Measurements from ENCODE around the gene MX2. TPM values are rescaled to one million over a fixed set of nuclear protein-coding genes. Genes with fewer than 3 reads are reported as not detected.
"Not testable (repeated sequence)": the region's sequence is repeated elsewhere in the genome, so short reads cannot be mapped to it uniquely, and the experiment has no call there.

The MX2 gene, protein sequence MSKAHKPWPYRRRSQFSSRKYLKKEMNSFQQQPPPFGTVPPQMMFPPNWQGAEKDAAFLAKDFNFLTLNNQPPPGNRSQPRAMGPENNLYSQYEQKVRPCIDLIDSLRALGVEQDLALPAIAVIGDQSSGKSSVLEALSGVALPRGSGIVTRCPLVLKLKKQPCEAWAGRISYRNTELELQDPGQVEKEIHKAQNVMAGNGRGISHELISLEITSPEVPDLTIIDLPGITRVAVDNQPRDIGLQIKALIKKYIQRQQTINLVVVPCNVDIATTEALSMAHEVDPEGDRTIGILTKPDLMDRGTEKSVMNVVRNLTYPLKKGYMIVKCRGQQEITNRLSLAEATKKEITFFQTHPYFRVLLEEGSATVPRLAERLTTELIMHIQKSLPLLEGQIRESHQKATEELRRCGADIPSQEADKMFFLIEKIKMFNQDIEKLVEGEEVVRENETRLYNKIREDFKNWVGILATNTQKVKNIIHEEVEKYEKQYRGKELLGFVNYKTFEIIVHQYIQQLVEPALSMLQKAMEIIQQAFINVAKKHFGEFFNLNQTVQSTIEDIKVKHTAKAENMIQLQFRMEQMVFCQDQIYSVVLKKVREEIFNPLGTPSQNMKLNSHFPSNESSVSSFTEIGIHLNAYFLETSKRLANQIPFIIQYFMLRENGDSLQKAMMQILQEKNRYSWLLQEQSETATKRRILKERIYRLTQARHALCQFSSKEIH
- total RNA-seq (119 TPM), polyA plus RNA-seq (10 to 100 TPM; 34.8 to 52.7 (median 44.0) TPM)

DNA sequence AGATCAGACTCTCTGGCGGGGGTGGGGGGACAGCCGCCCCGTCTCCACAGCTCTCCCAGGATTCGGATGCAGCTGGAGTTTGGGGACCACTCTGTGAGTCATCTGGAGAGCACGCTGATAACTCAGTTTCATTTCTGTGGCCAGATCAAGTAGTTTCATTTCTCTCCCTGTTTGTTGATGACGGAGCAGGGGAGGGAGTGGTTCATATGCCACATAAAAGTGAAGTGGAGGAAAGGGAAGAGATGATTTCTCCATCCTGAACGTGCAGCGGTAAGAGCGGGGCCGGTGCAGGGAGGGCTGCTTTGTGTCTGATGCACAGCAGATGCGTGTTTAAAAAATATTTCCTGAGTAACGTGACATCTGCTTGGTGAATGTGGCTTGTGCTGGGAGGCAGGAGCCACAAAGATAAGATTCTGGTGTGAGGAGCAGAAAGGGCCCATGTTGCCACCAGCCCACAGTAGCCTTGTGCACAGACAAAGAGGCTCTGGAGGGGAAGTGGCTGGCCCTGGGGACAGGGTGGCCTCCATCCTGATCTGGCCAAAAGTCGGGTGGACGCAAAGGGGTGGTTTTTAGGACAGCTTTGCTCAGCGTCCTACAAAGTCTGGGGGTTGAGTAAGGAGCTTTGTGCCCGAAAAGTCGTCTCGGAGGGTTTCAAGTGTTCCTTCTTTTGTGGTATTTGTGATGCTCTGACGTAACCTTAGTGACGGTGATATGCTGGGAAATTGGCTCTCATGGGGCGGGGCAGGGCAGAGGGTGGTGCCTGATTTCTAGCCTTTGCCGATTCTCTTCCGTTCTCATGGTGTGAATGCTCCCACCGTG is at the start of gene MX2:
Gene MX2, plus strand, starts transcription at position 242 of the 819 bp plus-strand sequence. CDS start 14,880 bp downstream, outside the sequence.
- ATAC-seq (ENCODE audit: low read depth in 2 of 2): peak; percentile 74
- Mint-ChIP-seq H3K36me3 (peaks cover 20% of the 10 kb centered on the region), H3K27me3 (peaks cover 15% of the 10 kb centered on the region), H3K4me3 (peak within 1 kb of the TSS; percentile 93 to 98 (median 96)), H3K27ac (peak within 1 kb of the TSS; percentile 100), H3K9me3 (peaks cover 0 to 1% (median 0%) of the 10 kb centered on the region in 7 donors), H3K4me1 (peaks cover 11 to 63% (median 31%) of the 10 kb centered on the region in 4 donors)
- peaks cover 37% of the 10 kb centered on the region for H3K4me1 ChIP-seq (ENCODE audit: control insufficient read depth, insufficient read depth, low read length, poor library complexity, severe bottlenecking)
- H3K27ac ChIP-seq (ENCODE audit: insufficient read depth, low read length, poor library complexity, severe bottlenecking): peak within 1 kb of the TSS; percentile 98
- no peaks in the 10 kb centered on the region for H3K9me3 ChIP-seq (ENCODE audit: control insufficient read depth in 2 of 2, low read length in 2 of 2)
- DNase-seq: peak; percentile 78 to 92 (median 89)
- peaks cover 9% of the 10 kb centered on the region for H3K36me3 ChIP-seq (ENCODE audit: control insufficient read depth, insufficient read depth, low read length)
- H3K4me3 ChIP-seq (ENCODE audit: low read depth, low read length): peak within 1 kb of the TSS; percentile 89
- no peaks in the 10 kb centered on the region for H3K27me3 ChIP-seq (ENCODE audit: control insufficient read depth, insufficient read depth, low read length)

DNA sequence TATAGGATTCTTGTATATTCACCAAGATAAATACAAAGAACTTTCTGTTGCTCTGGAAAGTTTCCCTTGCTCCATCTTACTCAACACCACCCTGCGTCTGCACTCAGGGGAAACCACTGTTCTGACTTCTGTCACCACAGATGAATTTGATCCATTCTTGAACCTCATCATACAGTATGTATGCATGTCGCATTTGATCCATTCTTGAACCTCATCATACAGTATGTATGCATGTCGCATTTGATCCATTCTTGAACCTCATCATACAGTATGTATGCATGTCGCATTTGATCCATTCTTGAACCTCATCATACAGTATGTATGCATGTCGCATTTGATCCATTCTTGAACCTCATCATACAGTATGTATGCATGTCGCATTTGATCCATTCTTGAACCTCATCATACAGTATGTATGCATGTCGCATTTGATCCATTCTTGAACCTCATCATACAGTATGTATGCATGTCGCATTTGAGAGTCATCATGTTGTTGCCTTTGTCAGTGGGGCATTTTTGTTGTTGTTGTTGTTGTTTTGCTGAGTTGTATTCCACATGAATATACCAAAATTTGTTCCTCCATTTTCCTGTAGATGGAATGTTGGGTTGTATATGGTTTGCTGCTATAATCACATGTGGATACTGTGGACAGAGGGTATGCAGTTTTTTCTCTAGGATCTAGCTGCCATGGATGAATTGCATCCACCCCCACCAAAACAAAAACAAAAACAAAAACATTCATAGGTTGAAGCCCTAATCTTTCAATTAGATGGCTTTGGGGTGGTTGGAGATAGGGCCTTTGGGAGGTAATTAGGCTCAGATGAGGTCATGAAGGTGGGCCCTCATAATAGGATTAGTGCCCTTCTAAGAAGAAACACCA is 48.3 kb upstream of the MX2 start:
- H3K27ac Mint-ChIP-seq; H3K9me3 ChIP-seq (ENCODE audit: control insufficient read depth in 2 of 2, low read length in 2 of 2); H3K4me3 ChIP-seq (ENCODE audit: low read depth, low read length); H3K36me3 Mint-ChIP-seq; H3K36me3 ChIP-seq (ENCODE audit: control insufficient read depth, insufficient read depth, low read length); H3K27ac ChIP-seq (ENCODE audit: insufficient read depth, low read length, poor library complexity, severe bottlenecking); H3K4me3 Mint-ChIP-seq; H3K4me1 Mint-ChIP-seq; H3K4me1 ChIP-seq (ENCODE audit: control insufficient read depth, insufficient read depth, low read length, poor library complexity, severe bottlenecking); DNase-seq; ATAC-seq (ENCODE audit: low read depth in 2 of 2); H3K9me3 Mint-ChIP-seq: not testable (repeated sequence)
- peaks cover 20% of the 10 kb centered on the region for H3K27me3 ChIP-seq (ENCODE audit: control insufficient read depth, insufficient read depth, low read length)
- H3K27me3 Mint-ChIP-seq: peaks cover 53% of the 10 kb centered on the region

DNA sequence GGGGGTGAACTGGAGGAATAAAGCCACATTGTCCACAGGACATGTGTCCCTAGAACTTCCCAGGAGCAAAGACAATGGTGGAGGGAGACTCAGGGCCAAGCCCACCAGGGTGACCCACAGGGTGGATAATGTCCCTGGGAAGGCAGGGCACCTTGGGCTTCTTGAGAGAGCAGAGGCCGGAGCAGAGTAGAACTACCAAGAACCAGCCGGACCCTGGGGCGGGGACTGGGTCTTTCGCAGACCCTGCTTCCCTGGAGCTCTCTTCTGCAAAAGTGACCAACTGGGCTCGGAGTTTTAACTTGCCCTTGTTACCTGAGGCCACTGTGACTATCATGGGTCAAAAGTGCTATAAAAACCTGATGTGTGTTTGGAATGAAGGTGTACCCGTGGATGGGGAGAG is 46.1 kb upstream of the MX2 start:
- Histone ChIP-seq H3K36me3 (ENCODE audit: control insufficient read depth, insufficient read depth, low read length) (no peaks in the 10 kb centered on the region), H3K9me3 (ENCODE audit: control insufficient read depth in 2 of 2, low read length in 2 of 2) (no peaks in the 10 kb centered on the region), H3K4me3 (ENCODE audit: low read depth, low read length) (no peak overlapping the region), H3K27me3 (ENCODE audit: control insufficient read depth, insufficient read depth, low read length) (peaks cover 20% of the 10 kb centered on the region), H3K27ac (ENCODE audit: insufficient read depth, low read length, poor library complexity, severe bottlenecking) (no peak overlapping the region), H3K4me1 (ENCODE audit: control insufficient read depth, insufficient read depth, low read length, poor library complexity, severe bottlenecking) (no peaks in the 10 kb centered on the region)
- Mint-ChIP-seq H3K4me3 (no peak overlapping the region), H3K9me3 (peaks cover 0 to 2% (median 0%) of the 10 kb centered on the region in 7 donors), H3K27ac (no peak overlapping the region), H3K36me3 (no peaks in the 10 kb centered on the region), H3K4me1 (peaks cover 0 to 3% (median 1%) of the 10 kb centered on the region in 4 donors), H3K27me3 (peaks cover 40% of the 10 kb centered on the region)
- DNase-seq (no peak), ATAC-seq (ENCODE audit: low read depth in 2 of 2) (no peak)

DNA sequence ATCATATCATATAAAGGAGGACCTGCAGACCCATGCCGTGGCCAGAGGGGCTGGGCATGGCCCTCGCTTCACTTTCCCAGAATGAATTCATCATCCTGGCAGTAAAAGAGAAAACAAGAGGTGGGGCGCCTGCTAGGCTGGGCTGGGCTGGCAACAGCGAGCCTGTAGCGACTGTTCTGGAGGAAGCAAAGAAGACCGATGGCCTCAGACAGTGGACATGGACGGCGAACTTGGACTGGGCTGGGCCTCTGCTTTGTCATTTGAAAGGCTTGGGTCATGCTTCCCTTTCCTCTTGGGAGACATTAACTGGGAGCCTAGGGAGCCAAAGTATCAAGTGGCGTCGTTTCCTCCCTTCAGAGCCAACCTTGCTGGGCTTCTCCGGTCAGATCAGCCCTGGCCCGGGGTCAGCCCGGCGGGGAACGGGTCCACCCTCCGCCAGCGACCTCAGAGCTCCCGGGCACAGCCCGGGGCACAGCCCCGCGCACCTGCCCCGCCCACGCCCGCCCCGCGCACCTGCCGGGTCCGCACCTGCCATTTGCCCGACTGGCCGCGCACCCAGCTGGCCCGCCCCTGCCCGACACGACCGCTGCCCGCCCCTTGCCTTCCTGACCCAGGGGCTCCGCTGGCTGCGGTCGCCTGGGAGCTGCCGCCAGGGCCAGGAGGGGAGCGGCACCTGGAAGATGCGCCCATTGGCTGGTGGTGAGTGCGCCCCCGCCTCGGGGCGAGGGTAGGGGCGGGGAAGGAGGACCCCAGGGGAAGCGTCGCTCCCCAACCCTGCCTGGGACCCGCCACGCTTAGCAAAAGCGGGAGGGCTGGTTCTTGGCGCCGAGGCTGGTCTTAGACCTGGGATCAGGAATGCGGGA is 45.4 kb upstream of the MX2 start, which contains the start of gene FAM3B:
Gene FAM3B, plus strand, starts transcription at position 602 of the 863 bp plus-strand sequence. Its CDS starts 79 bp downstream, at position 681.
- peaks cover 0 to 2% (median 0%) of the 10 kb centered on the region in 7 donors for H3K9me3 Mint-ChIP-seq
- Histone ChIP-seq H3K4me1 (ENCODE audit: control insufficient read depth, insufficient read depth, low read length, poor library complexity, severe bottlenecking) (no peaks in the 10 kb centered on the region), H3K27me3 (ENCODE audit: control insufficient read depth, insufficient read depth, low read length) (peaks cover 20% of the 10 kb centered on the region), H3K27ac (ENCODE audit: insufficient read depth, low read length, poor library complexity, severe bottlenecking) (no peak within 1 kb of the TSS), H3K4me3 (ENCODE audit: low read depth, low read length) (no peak within 1 kb of the TSS), H3K36me3 (ENCODE audit: control insufficient read depth, insufficient read depth, low read length) (no peaks in the 10 kb centered on the region), H3K9me3 (ENCODE audit: control insufficient read depth in 2 of 2, low read length in 2 of 2) (no peaks in the 10 kb centered on the region)
- ATAC-seq (ENCODE audit: low read depth in 2 of 2) (no peak), DNase-seq (no peak)
- H3K36me3 Mint-ChIP-seq: no peaks in the 10 kb centered on the region
- peaks cover 39% of the 10 kb centered on the region for H3K27me3 Mint-ChIP-seq
- H3K27ac Mint-ChIP-seq: no peak within 1 kb of the TSS
- no peak within 1 kb of the TSS for H3K4me3 Mint-ChIP-seq
- H3K4me1 Mint-ChIP-seq: peaks cover 0 to 3% (median 1%) of the 10 kb centered on the region in 4 donors

DNA sequence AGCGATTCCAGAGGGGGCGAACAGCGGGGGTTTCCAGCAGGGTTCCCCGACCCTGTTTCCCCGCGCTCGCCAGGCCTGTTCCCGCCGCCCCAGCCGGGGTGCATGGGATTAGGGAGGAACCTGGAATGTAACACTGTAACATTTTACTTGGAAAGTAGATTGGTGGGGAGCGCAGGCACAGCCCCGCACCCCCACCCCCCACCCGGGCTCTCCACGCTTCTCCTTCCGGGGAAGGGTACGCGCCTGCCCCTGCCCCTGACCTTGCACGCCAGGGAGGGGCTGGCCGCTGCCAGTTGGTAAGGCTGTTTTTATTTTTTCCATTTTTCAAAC is 44.8 kb upstream of the MX2 start:
- Mint-ChIP-seq H3K27me3 (peaks cover 40% of the 10 kb centered on the region), H3K27ac (no peak overlapping the region), H3K4me3 (no peak overlapping the region)

DNA sequence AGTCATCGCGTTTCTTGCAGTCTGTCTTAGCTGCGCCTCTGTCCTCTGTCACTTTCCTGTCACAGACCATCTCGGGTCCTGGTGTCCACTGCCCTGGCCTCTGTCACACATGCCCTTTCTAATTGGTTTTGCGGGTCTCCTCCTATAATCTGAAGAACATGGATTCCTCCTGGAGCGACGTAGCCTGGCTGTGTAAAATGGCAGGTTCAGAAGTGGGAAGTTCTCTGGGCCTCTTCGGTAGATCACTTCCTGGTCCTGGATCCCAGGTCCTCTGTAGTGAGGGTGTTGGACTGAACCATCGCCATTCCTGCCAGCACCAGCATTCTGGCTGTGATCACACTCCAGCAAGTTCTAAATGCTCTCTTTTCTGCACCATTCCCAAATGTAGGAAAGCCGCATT is 44.4 kb upstream of the MX2 start:
- Mint-ChIP-seq H3K4me1 (peaks cover 0 to 3% (median 1%) of the 10 kb centered on the region in 4 donors), H3K4me3 (no peak overlapping the region), H3K36me3 (no peaks in the 10 kb centered on the region), H3K27me3 (peaks cover 43% of the 10 kb centered on the region), H3K27ac (no peak overlapping the region), H3K9me3 (peaks cover 0 to 3% (median 0%) of the 10 kb centered on the region in 7 donors)
- no peak for ATAC-seq (ENCODE audit: low read depth in 2 of 2)
- Histone ChIP-seq H3K36me3 (ENCODE audit: control insufficient read depth, insufficient read depth, low read length) (no peaks in the 10 kb centered on the region), H3K27me3 (ENCODE audit: control insufficient read depth, insufficient read depth, low read length) (peaks cover 20% of the 10 kb centered on the region), H3K4me1 (ENCODE audit: control insufficient read depth, insufficient read depth, low read length, poor library complexity, severe bottlenecking) (no peaks in the 10 kb centered on the region), H3K4me3 (ENCODE audit: low read depth, low read length) (no peak overlapping the region), H3K27ac (ENCODE audit: insufficient read depth, low read length, poor library complexity, severe bottlenecking) (no peak overlapping the region), H3K9me3 (ENCODE audit: control insufficient read depth in 2 of 2, low read length in 2 of 2) (no peaks in the 10 kb centered on the region)
- no peak for DNase-seq

More for the DNA sequence above, 44.8 kb upstream of the MX2 start:
- Mint-ChIP-seq H3K9me3 (peaks cover 0 to 3% (median 0%) of the 10 kb centered on the region in 7 donors), H3K36me3 (no peaks in the 10 kb centered on the region), H3K4me1 (peaks cover 0 to 3% (median 1%) of the 10 kb centered on the region in 4 donors)
- Histone ChIP-seq H3K4me3 (ENCODE audit: low read depth, low read length) (no peak overlapping the region), H3K9me3 (ENCODE audit: control insufficient read depth in 2 of 2, low read length in 2 of 2) (no peaks in the 10 kb centered on the region), H3K36me3 (ENCODE audit: control insufficient read depth, insufficient read depth, low read length) (no peaks in the 10 kb centered on the region), H3K27me3 (ENCODE audit: control insufficient read depth, insufficient read depth, low read length) (peaks cover 20% of the 10 kb centered on the region), H3K27ac (ENCODE audit: insufficient read depth, low read length, poor library complexity, severe bottlenecking) (no peak overlapping the region), H3K4me1 (ENCODE audit: control insufficient read depth, insufficient read depth, low read length, poor library complexity, severe bottlenecking) (no peaks in the 10 kb centered on the region)
- no peak for ATAC-seq (ENCODE audit: low read depth in 2 of 2)
- no peak for DNase-seq

Measured in CD4-positive, CD25-positive, alpha-beta regulatory T cell (primary cell).